HG02981 (cell line): ENCODE results near the gene SDCCAG8.

Source experiments
- ATAC-seq: cut with Tn5 transposase; IDR thresholded peaks from one replicate; pipeline ENCODE4 v1.9.1; 2021; ENCODE audit warnings: mild to moderate bottlenecking, moderate library complexity; ENCODE audit not compliant: unreplicated experiment

The SDCCAG8 gene

DNA sequence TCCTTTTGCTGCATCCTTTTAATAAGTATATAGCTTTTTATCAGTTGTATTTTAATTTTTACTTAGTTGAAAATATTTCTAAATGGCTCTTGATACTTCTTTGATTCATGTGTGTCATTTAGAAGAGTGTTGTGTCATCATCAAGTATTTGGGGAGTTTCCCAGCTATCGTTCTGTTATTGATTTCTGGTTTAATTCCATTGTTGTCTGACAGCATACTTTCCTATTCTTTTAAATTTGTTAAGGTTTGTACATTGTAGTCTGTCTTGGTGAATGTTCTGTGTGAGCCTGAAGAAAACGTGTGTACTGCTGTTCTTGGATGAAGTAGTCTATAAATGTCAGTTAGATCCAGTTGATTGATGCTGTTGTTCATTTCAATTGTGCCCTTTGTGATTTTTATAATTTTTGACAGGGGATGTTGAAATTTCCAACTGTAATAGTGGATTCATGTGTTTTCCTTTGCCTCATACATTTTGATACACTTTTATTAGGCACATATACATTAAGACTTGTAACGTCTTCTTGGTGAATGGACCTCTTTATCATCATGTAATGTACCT is 24.8 kb downstream of the SDCCAG8 start:
- ATAC-seq: no peak

DNA sequence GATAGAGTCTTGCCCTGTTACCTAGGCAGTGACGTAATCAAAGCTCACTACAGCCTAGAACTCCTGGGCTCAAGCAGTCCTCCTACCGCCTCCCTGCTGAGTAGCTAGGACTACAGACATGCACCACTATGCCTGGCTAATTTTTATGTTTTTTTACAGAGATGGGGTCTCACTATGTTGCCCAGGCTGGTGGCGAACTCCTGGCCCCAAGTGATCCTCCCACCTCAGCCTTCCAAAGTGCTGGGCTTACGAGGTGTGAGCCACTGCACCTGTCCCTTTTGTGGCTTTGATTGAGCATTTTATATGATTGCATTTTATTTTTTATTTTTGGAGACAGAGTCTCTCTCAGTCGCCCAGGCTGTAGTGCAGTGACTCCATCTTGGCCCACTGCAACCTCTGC is 25.8 kb downstream of the SDCCAG8 start:
- no peak for ATAC-seq

DNA sequence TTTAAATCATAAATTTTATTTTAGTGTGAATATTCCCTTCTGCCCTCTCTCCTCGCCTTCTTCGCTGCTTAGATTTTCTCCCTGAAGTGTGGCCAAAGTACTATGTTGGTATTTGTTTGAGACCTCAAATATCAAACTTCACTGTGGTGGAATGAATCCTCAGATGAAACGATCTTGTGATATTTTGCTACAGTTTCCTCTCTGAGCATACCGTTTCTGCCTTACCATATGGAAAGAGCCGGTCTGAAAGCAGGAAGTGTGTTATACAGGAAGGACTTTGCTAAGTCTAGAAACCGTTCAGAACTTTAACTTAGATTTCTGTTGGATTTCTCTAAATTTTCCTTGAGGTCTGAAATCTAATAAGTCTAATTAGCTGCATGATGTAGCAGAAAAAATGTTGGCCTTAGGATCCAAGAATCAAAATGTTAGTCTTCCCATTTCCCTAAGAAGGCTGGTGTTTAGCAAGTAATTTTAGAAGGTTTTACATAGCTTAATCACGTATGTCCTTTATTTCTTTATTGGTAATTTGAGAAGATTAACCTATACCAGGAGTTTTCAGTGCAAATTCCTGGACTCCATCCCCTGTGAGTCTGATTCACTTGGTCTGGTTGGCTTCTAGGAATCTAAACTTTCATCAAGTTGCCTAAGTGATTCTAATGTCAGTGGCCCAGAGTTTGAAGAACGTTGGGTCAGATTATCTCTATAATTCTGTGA is 30.7 kb downstream of the SDCCAG8 start:
- no peak for ATAC-seq

DNA sequence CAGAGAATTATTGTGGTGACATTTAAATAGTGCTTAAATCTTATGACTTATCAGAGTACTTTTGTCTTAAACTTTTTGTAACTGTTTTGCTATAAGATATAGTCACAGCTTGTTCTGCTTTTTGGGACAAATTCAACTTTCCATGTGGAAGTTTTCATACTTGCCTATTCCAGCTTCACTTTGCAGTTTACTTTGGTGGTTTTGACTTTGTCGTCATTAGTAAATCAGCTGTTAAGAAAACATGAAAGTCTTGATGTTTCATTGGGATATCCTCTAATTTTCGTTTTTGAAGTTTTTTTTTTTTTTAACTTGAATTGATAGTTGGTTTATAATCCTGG is 31.3 kb downstream of the SDCCAG8 start:
- no peak for ATAC-seq

DNA sequence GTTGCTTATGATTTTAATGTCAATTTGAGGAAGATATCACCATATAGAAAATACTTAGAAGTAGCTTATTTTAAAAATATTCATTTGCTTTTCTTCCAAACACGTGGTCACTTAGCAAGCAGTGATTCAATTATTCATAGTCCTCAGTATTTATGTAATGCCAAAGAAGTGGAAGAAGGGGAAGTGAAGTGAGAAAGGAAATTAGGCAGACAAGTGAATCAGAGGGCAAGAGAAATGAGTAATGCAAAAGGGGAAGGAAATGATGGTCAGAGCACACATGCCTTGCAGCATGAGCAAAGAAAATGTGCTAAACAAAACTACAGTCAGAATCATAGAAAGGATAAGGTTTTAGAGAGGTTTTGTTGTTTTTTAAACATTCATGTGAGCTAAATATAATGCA is 31.8 kb downstream of the SDCCAG8 start:
- peak; percentile 96 for ATAC-seq

DNA sequence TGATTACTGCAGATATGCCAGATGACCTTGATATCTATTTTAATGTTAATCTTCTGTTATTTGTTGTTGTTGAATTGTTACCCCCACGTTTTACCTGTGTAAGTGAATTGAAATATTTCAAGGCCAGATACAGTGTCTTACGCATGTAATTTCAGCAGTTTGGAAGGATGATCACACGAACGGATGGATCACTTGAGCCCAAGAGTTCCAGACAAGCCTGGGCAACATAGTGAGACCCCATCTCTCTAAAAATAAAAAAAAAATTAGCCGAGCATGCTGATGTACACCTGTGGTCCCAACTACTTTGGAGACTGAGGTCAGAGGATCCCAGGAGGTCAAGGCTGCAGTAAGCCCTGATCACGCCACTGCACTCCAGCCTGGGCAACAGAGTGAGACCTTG is 32.2 kb downstream of the SDCCAG8 start:
- no peak for ATAC-seq

DNA sequence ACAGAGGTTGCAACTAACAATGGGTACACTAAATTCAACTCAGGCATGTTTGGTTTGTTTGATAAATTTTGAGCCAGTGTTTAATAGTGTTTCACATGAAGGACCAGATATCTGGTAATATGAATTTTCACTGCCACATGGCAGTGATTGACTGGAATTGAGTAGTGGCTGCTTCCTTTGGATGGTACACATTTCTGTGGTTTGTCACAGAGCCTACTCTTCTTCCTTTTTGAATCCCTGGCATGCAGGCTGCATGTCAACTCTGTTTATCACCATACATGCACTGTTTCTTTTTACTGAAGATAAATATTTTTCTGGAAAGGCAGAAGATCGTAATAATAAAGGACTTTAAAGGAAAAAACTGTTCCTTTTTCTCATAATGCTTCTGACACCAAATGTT is 35.5 kb downstream of the SDCCAG8 start:
- no peak for ATAC-seq

DNA sequence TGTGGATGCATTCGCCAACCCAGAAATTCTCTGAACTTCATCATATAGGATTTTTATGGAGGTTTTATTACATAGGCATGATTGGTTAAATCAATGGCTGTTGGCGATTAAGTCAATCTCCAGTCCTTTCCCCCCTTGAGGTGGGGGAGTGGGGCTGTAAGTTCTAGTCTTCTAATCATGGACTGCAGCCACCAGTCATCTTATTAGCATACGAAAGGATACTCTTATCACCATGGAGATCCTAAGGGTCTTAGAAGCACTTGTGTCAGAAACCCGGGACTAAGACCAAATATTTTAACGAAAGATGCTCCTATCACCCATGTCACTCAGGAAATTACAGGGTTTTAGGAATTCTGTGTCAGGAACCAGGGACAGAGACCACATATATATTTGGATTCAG is 36.3 kb downstream of the SDCCAG8 start:
- no peak for ATAC-seq

DNA sequence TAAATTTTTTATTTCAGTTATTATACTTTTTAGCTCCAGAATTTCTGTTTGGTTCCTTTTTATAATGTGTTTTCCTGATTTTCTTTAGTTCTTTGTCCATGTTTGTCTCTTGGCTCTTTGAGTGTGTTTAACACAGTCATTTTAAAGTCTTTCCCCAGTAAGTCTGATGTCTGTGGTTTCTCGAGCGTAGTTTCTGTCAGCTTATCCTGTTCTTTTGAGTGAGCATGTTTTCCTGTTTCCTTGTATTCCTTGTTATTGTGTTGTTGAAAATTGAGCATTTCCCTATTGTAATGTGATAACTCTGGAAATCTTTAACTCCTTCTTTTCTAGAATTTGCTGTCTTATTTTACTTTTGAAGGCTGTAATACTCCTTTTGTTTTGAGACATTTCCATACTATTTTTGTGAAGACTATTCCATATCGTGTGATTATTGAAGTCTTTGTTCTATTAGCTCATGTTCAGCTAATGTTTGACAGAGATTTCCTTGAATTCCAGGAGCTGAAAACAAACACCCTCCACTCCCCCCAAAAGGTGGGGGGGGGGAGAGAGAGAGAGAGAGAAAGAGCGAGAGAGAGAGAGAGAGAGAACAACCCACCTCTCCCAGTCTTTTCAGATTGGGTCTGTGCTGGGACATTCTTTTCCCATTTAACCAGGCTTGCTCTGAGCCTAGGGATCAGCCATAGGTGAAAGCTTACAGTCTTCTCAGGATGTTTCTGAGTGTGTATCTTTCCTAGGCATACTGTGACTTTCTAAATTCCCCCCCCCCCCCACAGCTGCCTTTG is 38.3 kb downstream of the SDCCAG8 start:
- ATAC-seq: no peak

DNA sequence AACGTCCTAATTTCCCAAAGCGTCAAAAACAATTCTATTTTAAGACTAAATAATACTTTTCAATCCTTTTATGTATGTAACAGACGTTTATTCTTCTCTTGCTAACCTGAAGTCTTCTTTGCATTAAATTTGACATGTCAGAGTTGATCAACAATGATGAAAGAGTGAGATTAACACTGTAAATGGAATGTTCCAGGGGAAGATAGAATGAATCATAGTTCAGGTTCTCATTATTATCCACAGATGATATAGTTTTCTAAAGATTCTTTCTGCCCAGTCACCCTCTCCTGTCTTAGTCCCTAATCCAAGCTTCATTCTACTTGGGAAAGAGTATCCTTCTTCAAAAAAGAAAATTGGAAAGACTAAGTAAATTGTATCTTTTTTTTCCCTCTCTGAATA is 38.9 kb downstream of the SDCCAG8 start:
- ATAC-seq: no peak

DNA sequence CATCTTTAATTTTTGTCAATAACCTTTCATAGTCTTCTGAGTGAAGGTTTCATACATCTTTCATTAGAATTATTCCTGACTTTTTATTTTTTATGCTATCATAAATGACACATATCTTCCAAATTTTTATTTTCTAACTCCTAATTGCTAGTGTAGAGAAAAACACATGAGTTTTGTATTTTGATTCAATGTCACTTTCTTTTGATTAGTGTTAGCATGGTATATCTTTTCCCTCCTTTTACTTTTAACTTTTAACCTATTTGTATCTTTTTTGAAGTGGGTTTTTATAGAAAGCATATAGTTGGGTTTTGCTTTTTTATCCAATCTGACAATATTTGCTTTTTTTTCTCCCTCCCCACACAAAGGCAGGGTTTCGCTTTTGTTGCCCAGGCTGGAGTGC is 43.2 kb downstream of the SDCCAG8 start:
- no peak for ATAC-seq

DNA sequence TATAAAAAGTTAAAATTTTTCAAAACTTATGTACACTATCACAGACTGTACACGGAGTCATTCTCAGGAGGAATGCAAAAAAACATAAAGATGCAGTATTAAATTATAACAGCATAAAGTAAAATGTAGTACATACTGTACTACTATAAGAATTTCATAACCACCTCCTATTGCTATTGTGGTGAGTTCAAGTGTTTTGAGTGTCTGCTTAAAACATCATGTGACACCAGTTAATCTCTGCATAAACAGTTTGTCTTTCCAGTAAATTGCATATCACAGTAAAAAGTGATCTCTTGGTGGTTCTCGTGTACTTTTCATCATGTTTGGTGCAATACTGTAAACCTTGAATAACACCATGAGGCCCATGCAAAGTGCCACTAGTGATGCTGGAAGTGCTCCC is 45.2 kb downstream of the SDCCAG8 start:
- ATAC-seq: no peak

DNA sequence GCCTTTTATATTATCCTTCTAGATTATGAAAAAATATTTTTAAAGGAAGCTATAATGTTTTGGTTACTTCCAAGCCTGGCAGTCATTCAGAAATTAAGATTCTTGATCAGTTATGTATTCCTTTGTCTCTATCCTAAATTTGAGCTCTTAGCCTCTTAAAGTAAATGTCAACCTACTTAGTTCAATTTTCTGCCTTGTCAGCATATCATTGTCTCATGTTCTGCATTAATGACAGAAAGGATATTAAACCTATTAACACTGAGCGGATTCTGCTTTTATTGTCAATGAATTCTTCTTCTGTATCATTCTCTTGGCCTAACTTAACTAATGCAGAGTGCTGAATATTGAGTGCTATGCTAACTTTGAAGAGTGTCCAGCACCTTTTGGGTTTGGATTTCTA is 56.0 kb downstream of the SDCCAG8 start:
- no peak for ATAC-seq

DNA sequence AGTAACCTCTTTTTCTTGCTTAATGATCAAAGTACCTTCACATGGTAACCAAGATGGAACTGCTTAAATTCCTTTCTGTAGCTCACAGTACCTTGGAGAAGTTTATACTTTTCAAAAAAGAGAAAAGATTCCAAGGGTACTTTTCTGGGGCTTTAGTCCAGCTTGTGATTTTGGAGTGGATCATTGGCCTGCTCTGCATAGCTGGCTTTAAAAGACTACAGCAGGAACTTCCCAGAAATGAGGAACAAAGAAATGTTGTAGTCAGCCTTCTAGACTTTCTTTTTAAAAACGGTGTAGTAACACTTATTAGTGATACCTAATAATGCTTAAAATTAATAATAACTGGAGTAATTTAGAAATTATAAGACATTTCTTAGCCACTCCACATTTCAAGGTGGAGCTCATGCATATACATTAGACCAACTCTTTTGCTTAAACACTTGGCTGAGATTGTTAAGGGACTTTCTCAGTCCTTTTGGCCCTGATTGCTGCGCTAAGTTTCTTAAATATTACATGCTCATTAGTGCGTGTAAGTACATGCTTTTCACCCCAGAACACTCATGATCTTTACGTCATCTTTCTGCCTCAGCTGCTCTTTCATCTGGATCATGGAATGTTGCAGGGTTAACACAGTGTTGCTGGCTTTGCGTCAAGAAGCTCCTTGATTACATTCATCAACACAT is 57.3 kb downstream of the SDCCAG8 start:
- peak; percentile 27 for ATAC-seq

DNA sequence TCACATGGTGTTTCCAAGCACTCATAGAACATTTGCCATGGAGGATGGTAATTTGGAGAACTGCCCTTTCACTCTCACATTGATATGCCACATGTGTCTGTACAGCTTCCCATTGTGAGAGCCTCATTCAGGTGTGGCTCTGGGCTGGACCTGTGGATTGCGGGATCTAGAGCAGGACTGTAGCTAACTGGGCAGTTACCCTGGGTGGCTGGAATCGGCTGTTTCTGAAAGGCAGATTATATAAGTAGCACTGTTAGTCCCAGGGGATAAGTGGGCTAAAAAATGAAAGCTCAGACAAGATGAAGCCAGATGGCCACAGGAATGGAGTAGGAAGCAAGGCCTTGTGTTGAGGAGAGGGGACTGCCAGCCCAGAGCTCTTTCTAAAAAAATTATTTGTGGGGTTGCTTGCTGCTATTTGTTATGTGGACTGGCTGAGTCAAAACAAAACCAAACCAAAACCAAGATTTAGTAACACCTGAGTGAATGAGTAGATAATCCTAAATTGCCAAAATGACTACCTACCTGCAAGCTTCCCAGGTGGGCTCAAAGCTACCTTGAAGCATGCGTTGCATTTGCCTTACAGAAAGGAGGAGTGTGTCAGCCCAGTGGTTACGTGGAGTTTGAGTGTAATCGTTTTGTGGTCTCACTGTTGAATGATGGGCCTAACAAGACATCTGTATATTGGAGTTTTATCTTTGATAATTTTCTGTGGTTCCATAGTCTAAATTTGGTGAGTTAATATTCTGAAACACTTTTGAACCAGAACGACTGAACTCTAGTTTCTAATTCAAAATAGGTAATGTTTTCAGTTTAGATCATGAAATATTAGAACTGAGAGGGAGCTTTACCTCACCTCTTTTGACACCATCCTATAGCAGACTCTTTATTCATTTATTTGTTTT is 58.0 kb downstream of the SDCCAG8 start:
- peak; percentile 73 for ATAC-seq

DNA sequence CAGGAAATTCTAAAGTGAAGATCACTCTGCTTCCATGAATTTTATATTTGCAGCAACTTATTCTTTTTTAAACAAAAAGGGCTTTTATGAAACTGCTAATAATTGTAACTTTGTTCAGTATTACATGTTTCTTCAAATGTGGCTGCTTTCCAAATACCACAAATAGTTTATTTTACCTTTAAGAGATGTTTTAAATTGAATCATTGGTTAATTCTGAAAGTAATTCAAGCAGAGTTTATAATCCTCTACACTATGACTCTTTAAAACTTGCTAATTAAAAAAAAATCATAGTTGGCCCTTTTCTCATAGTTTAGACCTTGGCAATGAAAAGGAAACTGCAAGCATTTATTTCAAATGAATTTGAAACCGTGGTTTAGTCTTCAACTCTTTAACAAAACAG is 59.6 kb downstream of the SDCCAG8 start:
- no peak for ATAC-seq

DNA sequence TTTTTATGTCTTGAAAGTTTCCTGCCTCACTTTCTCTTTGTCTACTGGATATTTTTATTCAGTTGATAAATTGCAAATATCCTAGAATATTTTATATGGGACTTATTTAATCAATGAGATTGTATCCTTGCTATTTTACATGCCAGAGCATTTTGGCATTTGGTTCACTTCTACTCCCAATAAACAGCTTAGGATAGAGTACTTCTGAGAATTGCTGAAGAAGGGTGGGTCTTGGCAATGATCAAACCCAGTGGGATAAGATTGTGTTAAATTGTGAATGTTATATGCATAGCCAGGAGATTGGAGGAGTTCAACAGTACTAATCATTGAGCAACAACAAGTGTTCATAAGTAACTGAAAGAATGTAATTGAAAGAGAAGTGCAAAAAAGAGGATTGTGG is 60.1 kb downstream of the SDCCAG8 start:
- ATAC-seq: no peak

DNA sequence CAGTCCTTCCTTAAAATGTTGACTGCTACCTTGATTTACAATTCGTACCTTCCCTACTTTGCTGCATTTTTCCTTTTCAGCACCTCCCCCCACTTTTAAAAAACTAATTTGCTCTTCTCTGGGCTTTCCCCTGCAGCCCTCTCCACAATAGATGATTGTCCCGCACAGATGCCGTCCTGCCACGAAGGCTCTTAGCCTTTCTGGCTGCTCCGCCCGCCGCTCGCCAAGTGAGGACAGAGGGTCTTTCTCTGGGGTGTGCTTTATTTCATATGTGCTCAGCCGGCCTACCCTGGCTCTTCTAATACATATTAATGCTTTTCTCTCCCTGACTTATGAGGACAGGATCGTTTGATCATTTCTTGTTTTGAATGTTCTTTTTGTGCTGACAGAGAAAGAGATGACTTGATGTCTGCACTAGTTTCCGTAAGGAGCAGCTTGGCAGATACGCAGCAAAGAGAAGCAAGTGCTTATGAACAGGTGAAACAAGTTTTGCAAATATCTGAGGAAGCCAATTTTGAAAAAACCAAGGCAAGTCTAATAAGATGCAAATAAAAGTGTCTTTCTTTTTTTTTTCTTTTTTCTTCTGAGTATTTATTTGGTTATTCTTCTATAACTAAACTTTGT is 60.6 kb downstream of the SDCCAG8 start:
- ATAC-seq: no peak

DNA sequence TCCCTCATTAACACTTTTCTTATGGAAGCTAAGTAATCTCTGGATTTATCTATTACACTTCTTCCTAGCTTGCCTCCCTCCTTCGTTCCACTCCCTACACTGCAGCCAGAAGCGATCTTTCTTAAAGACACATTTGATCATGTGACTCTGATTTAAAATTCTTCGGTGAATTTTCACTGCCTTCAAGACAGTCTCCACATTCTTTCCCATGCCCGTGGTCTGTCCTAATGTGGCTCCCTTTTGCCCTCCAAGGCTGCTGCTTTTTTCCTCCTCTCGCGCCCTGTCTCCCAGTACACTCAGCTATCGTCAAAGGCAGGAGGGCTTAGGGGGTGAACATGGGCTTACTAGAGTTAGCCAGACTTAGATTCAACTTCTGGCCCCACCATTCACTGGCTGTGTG is 64.4 kb downstream of the SDCCAG8 start:
- ATAC-seq: no peak

DNA sequence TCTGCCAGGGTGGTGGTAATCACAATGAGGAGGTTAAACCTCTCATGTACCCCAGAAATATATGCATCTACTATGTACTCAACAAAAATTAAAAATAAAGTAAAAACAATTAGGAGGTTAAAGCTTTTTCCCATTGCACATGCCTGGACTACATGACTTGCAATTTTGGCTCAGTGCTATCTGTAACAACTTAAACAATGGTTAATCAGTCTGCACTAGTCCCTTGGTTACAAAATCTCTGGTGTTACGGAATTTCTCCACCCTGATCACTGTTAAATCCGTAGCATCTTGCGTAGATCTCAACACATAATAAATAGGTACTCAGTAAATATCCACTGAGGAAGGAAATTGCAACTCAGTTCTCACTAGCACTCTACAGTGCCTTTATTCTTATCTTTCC is 66.5 kb downstream of the SDCCAG8 start:
- ATAC-seq: no peak
